NB4 (cell line): Measurements from ENCODE around the gene OSM.

Experiments used
- DNase-seq: peaks from one replicate; pipeline ENCODE4 v3.0.0; 2010; ENCODE audit warnings: low read depth
- H3K4me3 ChIP-seq: one replicate; pipeline ENCODE4 v1.5.1; 2011; ENCODE audit warnings: mild to moderate bottlenecking, low read depth, low read length, moderate library complexity
- MYC ChIP-seq: IDR thresholded peaks from 2 replicates; pipeline ENCODE4 v1.6.1; 2011; ENCODE audit warnings: low read depth, low read length
- POLR2A ChIP-seq: IDR thresholded peaks from 2 replicates; pipeline ENCODE4 v1.6.1; 2011; ENCODE audit warnings: mild to moderate bottlenecking; ENCODE audit not compliant: insufficient read length; ENCODE audit errors: extremely low read depth
- TF ChIP-seq, protein P1 (sequence below): IDR thresholded peaks from 2 replicates; pipeline ENCODE4 v1.6.1; 2011; ENCODE audit warnings: low read depth, low read length
- TF ChIP-seq, protein P2 (sequence below): IDR thresholded peaks from one replicate; pipeline ENCODE4 v1.5.1; 2012; ENCODE audit warnings: low read depth, low read length

The OSM gene

DNA sequence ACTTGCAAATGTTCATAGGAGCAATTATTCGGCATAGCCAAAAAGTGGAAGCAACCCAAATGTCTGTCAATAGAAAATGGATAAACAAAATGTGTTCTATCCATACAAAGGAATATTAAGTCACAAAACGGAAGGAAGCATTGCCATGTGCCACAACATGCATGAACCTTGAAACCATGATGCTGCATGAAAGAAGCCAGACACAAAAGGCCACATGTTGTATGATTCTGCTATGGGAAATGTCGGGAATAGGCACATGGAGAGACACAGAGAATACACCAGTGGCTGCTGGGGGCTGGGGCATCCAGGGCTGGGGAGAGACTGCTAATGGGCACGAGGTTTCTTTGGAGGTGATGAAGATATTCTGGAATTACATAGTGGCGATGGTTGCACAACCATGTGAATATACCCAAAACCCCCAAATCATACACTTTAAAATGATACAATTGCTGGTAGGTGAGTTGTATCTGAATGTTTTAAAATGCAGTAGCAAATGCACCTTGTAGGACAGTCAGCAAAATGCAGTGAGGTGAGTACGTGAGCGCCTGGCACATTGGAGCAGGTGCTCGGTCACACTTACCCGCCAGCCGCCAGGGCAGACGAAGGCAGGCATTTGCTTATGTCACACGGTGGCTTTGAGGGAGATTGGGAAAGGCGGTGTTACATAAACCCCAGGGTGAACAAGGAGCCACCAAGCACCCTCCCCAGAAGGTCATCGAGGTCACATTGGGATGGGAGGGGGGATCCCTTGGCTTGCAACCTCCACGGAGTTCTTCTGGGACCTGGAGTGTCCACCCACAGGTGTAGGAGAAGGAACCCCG lies 6.3 kb upstream of the OSM start:
- peak; percentile 68 for DNase-seq
- TF ChIP-seq POLR2A, result no peak
- TF ChIP-seq, protein P1, sequence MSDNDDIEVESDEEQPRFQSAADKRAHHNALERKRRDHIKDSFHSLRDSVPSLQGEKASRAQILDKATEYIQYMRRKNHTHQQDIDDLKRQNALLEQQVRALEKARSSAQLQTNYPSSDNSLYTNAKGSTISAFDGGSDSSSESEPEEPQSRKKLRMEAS, result peak; percentile 17; the same call in 1 of the 2 replicates
- H3K4me3 ChIP-seq, result no peak overlapping the region

DNA sequence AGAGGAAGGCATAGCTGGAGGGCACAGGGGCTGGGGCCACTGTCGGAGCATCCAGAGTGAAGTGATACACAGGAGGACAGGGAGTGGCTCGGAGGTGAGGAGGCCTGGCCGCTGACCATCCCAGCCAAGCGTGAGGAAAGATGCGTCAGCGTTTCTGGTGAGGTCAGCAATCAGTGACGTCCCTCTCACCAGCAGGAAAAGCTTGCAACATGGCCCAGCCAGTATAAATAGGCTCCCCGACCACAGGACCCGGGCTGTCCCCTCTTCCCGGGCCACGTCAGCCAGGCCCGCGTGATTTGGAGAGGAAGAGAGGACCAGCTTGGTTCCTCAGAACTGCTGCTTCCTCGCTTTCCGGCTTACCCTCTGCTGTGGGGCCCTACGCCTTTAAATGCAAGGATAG lies 4.2 kb upstream of the OSM start:
- H3K4me3 ChIP-seq, result no peak overlapping the region
- no peak for TF ChIP-seq MYC
- no peak for DNase-seq

DNA sequence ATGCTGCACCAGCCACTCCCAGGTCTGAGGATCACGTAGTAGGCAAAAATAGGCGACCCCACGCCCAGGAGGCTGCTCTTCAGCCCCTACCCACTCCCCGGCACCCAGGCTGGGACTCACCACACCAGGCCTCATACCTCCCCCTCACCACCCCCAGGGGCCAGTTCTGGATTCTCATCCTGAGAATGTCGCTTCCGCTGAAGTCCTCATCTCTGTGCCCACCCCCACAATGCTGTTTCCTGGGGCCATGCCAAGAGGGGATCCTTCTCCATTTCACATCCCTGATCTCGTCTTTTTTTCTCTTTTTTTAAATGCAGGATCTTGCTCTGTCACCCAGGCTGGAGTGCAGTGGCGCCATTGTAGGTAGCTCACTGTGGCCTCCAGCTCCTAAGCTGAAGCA lies 1.7 kb upstream of the OSM start:
- TF ChIP-seq, protein P2, sequence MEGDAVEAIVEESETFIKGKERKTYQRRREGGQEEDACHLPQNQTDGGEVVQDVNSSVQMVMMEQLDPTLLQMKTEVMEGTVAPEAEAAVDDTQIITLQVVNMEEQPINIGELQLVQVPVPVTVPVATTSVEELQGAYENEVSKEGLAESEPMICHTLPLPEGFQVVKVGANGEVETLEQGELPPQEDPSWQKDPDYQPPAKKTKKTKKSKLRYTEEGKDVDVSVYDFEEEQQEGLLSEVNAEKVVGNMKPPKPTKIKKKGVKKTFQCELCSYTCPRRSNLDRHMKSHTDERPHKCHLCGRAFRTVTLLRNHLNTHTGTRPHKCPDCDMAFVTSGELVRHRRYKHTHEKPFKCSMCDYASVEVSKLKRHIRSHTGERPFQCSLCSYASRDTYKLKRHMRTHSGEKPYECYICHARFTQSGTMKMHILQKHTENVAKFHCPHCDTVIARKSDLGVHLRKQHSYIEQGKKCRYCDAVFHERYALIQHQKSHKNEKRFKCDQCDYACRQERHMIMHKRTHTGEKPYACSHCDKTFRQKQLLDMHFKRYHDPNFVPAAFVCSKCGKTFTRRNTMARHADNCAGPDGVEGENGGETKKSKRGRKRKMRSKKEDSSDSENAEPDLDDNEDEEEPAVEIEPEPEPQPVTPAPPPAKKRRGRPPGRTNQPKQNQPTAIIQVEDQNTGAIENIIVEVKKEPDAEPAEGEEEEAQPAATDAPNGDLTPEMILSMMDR, result no peak
- TF ChIP-seq POLR2A, result no peak
- TF ChIP-seq MYC, result no peak
- TF ChIP-seq, protein P1, result no peak
- peak overlapping the region; percentile 74 for H3K4me3 ChIP-seq
- DNase-seq, result no peak

DNA sequence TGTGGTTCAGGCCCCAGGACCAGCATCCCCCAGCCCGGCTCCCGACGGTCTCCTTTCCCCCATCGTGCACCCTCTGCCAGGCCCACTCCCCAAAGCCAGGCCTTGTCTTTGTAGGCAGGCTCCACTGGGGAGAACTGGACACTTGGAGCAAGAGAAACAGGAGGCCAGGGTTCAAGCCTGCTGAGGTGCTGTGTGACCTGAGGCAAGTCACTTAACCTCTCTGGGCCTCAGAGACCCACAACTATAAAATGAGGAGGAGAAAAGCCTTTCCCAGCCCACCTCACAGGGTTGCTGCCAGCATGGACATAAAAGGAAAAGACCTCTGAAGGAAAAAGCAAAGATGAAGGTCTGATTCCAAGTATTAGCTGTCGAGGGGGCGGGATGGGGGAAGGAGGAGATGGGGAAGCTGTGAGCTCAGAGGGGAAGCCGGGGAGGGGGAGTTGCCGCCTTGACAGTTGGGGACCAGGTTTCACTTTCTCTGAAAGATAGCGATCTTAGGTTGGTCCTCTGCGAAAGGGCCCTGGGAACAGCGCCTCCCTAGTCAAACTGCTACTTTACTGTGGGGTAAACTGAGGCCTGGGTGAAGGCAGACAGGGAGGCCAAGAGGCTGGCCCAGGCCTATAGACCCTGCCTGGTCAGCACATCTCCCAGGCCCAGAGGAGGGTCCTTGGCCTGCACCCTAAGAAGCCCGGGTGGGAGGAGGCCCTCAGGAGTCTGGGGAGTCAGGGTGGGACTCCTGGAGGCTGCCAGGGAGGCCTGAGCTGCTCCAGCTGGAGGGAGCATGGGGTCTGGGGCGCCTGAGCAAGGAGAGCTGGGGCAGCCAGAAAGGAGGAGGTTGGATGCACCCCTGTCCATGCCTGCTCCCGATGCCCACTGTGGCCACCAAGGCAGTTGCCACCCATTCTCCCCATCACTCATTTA lies 991 bp upstream of the OSM start:
- TF ChIP-seq, protein P1, result no peak
- TF ChIP-seq MYC (no peak), POLR2A (no peak)
- TF ChIP-seq, protein P2, result no peak
- peak; percentile 83 for DNase-seq
- H3K4me3 ChIP-seq, result peak overlapping the region; percentile 74

DNA sequence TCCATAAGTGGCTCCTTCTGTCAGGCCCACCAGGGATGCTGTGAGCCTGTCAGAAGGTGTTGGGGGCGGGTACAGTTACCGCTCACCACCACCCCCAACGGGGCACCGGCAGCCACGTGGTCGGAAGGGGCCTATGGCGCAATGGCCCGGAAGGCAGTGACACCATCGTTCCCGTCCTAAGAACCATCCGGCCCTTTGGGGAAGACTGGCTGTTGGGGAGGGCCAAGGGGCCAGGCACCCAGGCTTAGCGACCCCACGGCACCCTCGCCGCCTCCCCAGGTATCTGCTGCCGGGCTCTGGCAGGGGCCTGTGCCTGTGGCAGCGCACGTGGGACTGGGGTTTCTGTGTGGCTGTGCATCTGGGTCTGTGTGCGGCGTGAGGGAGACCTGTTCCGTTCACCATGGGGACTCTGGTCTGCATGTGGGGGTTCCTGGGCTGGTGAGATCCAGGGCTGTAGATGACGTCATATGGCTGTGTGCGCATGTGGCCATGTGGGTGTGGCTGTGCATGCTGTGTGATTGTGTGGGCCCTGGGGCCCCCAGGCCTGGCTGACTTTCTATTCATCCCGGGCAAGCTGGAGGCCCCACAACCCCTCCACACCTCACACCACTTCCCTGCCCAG lies 717 bp downstream of the OSM start:
- peak overlapping the region; percentile 74 for H3K4me3 ChIP-seq
- TF ChIP-seq, protein P2, result no peak
- TF ChIP-seq, protein P1, result peak; percentile 96
- TF ChIP-seq POLR2A (peak; percentile 56), MYC (peak; percentile 84)
- DNase-seq, result peak; percentile 96

DNA sequence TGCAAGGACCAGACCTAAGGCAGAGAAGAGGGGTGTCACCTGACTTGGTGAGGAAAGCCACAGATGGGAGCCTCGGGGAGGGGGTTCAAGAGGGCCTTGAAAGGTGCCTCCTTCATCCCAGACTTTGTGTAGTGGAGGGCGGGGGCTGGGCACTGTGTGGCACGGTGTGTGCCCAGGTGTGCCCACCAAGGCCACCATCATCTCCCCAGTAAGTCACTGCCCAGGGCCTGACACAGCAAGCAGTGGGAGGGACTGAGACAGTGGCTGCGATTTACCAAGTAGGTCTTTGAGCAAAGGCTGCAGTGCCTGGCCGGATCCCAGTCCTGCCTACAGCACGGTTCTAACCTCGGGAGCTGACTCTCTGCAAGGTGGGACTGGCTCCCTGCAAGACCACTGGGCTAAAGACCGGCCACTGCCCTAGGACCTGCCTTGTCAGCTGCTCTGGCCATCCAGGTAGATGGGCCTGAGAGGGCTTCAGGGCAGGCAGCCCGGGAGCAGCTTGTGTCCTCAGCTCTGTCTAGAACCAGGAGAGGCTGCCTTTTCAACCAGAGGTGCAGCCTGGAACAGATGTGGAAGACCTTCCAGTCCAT lies 1.4 kb downstream of the OSM start:
- TF ChIP-seq, protein P2, result no peak
- TF ChIP-seq POLR2A (no peak), MYC (no peak)
- TF ChIP-seq, protein P1, result no peak
- H3K4me3 ChIP-seq, result peak overlapping the region; percentile 74
- DNase-seq, result peak; percentile 32
